Spleen (tissue), 7 donors: Measurements from ENCODE around the gene PROM1.

Experiments
- CTCF ChIP-seq, 11 experiments: fragments of 200-600 bp in 7 of 11; fragments of 450-650 bp in 4 of 11; sonication (generic) in 4 of 11; IDR thresholded peaks in 8 of 11; conservative IDR thresholded peaks in 3 of 11; 1 replicate in 7 of 11; 2 replicates in 4 of 11; pipeline versions ENCODE4 v1.4.0 to v1.8.0; 2016 to 2021; ENCODE audit warnings: antibody characterized with exemption in 11 of 11, inconsistent platforms in 4 of 11, mild to moderate bottlenecking in 1 of 11
- POLR2A ChIP-seq, 3 donors: fragments of 450-650 bp; IDR thresholded peaks; one replicate each; pipeline ENCODE4 v1.5.1; 2017; ENCODE audit warnings: antibody characterized with exemption in 3 of 3, mild to moderate bottlenecking in 1 of 3
- donor health status: DM: no; HTN: no; CAD: no; lungs with moderate emphysema.
- donor health status: DM: no; HTN: no; CAD: no.
- donor health status: DM: no; HTN: no; CAD: no.

- TF ChIP-seq POLR2A (IDR thresholded peaks at IDR 0.05) (no peak), CTCF (IDR thresholded peaks at IDR 0.05 in 8 of 11, conservative IDR thresholded peaks at IDR 0.05 in 3 of 11) (no peak)
These were observed 82.9 kb downstream of the PROM1 start for GRCh38 chr4:16000708-16001483.
